ENCODE data around the gene RIC1.

- no peak for TF ChIP-seq CTCF (conservative IDR thresholded peaks at IDR 0.05)
- TF ChIP-seq ZFX (IDR thresholded peaks at IDR 0.05) = no peak
These were observed 86.7 kb downstream of the RIC1 start for GRCh38 chr9:5715548-5716127.
